SK-N-SH (cell line): ENCODE measurements around the gene GNA15. TPM values are rescaled to one million over a fixed set of nuclear protein-coding genes. Genes with fewer than 3 reads are reported as not detected.

ENCODE experiments used
- CTCF ChIA-PET: fragments of 300-600, 350-600 bp; formaldehyde crosslinking; extraction: SDS; loops from one replicate; lab custom pipeline; 2021; lab: Yijun Ruan, JAX
- POLR2A ChIA-PET: fragments of 350-600 bp; sonication (Branson Sonifier 250); formaldehyde crosslinking; extraction: SDS; loops from one replicate; lab custom pipeline; 2020; ENCODE audit warnings: antibody characterized with exemption, inconsistent platforms; lab: Yijun Ruan, JAX
- DNase-seq: peaks from one replicate; pipeline ENCODE4 v3.0.0; 2012
- H2AFZ ChIP-seq: fragments of 200-600 bp; sonication (generic); 2 replicates; pipeline ENCODE4 v1.8.1; 2016; ENCODE audit warnings: antibody characterized with exemption, mild to moderate bottlenecking, low read depth
- H3F3A ChIP-seq: fragments of 200-600 bp; sonication (generic); replicated peaks from 2 replicates; pipeline ENCODE3; 2016; ENCODE audit warnings: antibody characterized with exemption, mild to moderate bottlenecking; ENCODE audit not compliant: insufficient read depth
- H3K27ac ChIP-seq, 2 experiments: fragments of 200-500 bp in 1 of 2; fragments of 200-600 bp in 1 of 2; sonication (Bioruptor generic) in 1 of 2; sonication (generic), shearing (Covaris generic) in 1 of 2; 2 replicates each; pipeline versions ENCODE4 v1.5.1 to v1.6.1; 2014 to 2016; ENCODE audit warnings: low read depth in 2 of 2, inconsistent platforms in 1 of 2, low read length in 1 of 2, mild to moderate bottlenecking in 1 of 2, mixed read lengths in 1 of 2
- H3K27me3 ChIP-seq: fragments of 200-600 bp; sonication (generic), shearing (Covaris generic); 2 replicates; pipeline ENCODE4 v1.6.1; 2016; ENCODE audit warnings: mixed run types; ENCODE audit not compliant: insufficient read depth
- H3K36me3 ChIP-seq, 2 experiments: fragments of 200-500 bp in 1 of 2; fragments of 200-600 bp in 1 of 2; sonication (Bioruptor generic) in 1 of 2; sonication (generic) in 1 of 2; replicated peaks in 1 of 2; 2 replicates each; pipeline versions ENCODE3 to v1.5.1; 2014 to 2016; ENCODE audit warnings: low read length in 1 of 2, mild to moderate bottlenecking in 1 of 2; ENCODE audit not compliant: insufficient read depth in 2 of 2, control insufficient read depth in 1 of 2
- H3K4me1 ChIP-seq, 2 experiments: fragments of 200-500 bp in 1 of 2; fragments of 200-600 bp in 1 of 2; sonication (Bioruptor generic) in 1 of 2; sonication (generic), shearing (Covaris generic) in 1 of 2; 2 replicates each; pipeline versions ENCODE4 v1.5.1 to v1.6.1; 2014 to 2016; ENCODE audit warnings: low read depth in 1 of 2, low read length in 1 of 2, mixed run types in 1 of 2; ENCODE audit not compliant: insufficient read depth in 2 of 2, control insufficient read depth in 1 of 2
- H3K4me2 ChIP-seq: fragments of 200-600 bp; sonication (generic), shearing (Covaris generic); 2 replicates; pipeline ENCODE4 v1.6.1; 2017; ENCODE audit warnings: mixed run types
- H3K4me3 ChIP-seq, 2 experiments: fragments of 200-500 bp in 1 of 2; fragments of 200-600 bp in 1 of 2; sonication (Bioruptor generic) in 1 of 2; sonication (generic), shearing (Covaris generic) in 1 of 2; 2 replicates each; pipeline versions ENCODE4 v1.5.1 to v1.8.1; 2014 to 2016; ENCODE audit warnings: low read depth in 2 of 2, inconsistent platforms in 1 of 2, low read length in 1 of 2, mild to moderate bottlenecking in 1 of 2, mixed read lengths in 1 of 2, moderate library complexity in 1 of 2
- H3K79me2 ChIP-seq: fragments of 200-600 bp; sonication (generic); 2 replicates; pipeline ENCODE4 v1.8.1; 2017; ENCODE audit warnings: mild to moderate bottlenecking; ENCODE audit not compliant: insufficient read depth
- H3K9ac ChIP-seq: fragments of 200-600 bp; sonication (generic); 2 replicates; pipeline ENCODE4 v1.6.1; 2017; ENCODE audit warnings: mixed run types
- H3K9me2 ChIP-seq: fragments of 200-600 bp; sonication (generic); 2 replicates; pipeline ENCODE4 v1.6.1; 2017; ENCODE audit warnings: mixed run types
- H3K9me3 ChIP-seq: fragments of 200-600 bp; sonication (generic); 2 replicates; pipeline ENCODE4 v1.6.1; 2017; ENCODE audit warnings: mixed run types, mild to moderate bottlenecking, moderate library complexity
- H4K20me1 ChIP-seq: fragments of 200-600 bp; sonication (generic); 2 replicates; pipeline ENCODE4 v1.6.1; 2017; ENCODE audit warnings: mild to moderate bottlenecking, mixed run types; ENCODE audit not compliant: insufficient read depth
- ELF1 ChIP-seq: IDR thresholded peaks from 2 replicates; pipeline ENCODE4 v1.4.0; 2012
- EZH2phosphoT487 ChIP-seq: fragments of 200-600 bp; sonication (generic); IDR thresholded peaks from 2 replicates; pipeline ENCODE4 v1.6.1; 2017; ENCODE audit warnings: low read depth, mixed run types, mild to moderate bottlenecking, antibody characterized with exemption, moderate library complexity, borderline replicate concordance
- MEF2A ChIP-seq: IDR thresholded peaks from 2 replicates; pipeline ENCODE4 v1.4.0; 2012; ENCODE audit warnings: low read depth, borderline replicate concordance
- MXI1 ChIP-seq: IDR thresholded peaks from 2 replicates; pipeline ENCODE4 v1.6.1; 2012; ENCODE audit warnings: mild to moderate bottlenecking, low read depth, low read length, improper control_type of control experiment
- RFX5 ChIP-seq: IDR thresholded peaks from 2 replicates; pipeline ENCODE4 v1.6.1; 2012; ENCODE audit warnings: mild to moderate bottlenecking, improper control_type of control experiment, low read length
- RXRA ChIP-seq: IDR thresholded peaks from 2 replicates; pipeline ENCODE4 v1.4.0; 2012; ENCODE audit warnings: low read depth, mild to moderate bottlenecking, borderline replicate concordance
- SIN3A ChIP-seq: IDR thresholded peaks from 2 replicates; pipeline ENCODE4 v1.6.1; 2012; ENCODE audit warnings: low read depth, mild to moderate bottlenecking, low read length, moderate library complexity, borderline replicate concordance
- TCF12 ChIP-seq: IDR thresholded peaks from 2 replicates; pipeline ENCODE4 v1.4.0; 2012
- WGBS: methylation state at CpG from one replicate; pipeline ENCODE4 v1.1.6; 2017; ENCODE audit warnings: low lambda C conversion rate; 5-methylcytosine and 5-hydroxymethylcytosine counted together
- polyA plus RNA-seq, 3 experiments: library from polyadenylated mRNA; depleted of rRNA; stranded (reverse); fragments of >200 nt; gene quantifications; 2 replicates each; pipeline ENCODE4 v1.2.3, GENCODE V29; 2012
- TF ChIP-seq, protein P1 (sequence below): IDR thresholded peaks from 2 replicates; pipeline ENCODE4; 2012
- TF ChIP-seq, protein P2 (sequence below): fragments of 150-350 bp; IDR thresholded peaks from 2 replicates; pipeline ENCODE4 v1.6.1; 2016; ENCODE audit warnings: mild to moderate bottlenecking, low read depth, low read length
- TF ChIP-seq, protein P3 (sequence below): IDR thresholded peaks from 2 replicates; pipeline ENCODE4 v1.4.0; 2012; ENCODE audit warnings: low read depth, borderline replicate concordance
- TF ChIP-seq, protein P4 (sequence below): IDR thresholded peaks from 2 replicates; pipeline ENCODE4 v1.6.1; 2012; ENCODE audit warnings: mild to moderate bottlenecking, low read depth, low read length, moderate library complexity

Gene GNA15
- polyA plus RNA-seq, 1 of the 3 experiments (the other 2 are of a cell fraction), result 0.05 TPM

DNA sequence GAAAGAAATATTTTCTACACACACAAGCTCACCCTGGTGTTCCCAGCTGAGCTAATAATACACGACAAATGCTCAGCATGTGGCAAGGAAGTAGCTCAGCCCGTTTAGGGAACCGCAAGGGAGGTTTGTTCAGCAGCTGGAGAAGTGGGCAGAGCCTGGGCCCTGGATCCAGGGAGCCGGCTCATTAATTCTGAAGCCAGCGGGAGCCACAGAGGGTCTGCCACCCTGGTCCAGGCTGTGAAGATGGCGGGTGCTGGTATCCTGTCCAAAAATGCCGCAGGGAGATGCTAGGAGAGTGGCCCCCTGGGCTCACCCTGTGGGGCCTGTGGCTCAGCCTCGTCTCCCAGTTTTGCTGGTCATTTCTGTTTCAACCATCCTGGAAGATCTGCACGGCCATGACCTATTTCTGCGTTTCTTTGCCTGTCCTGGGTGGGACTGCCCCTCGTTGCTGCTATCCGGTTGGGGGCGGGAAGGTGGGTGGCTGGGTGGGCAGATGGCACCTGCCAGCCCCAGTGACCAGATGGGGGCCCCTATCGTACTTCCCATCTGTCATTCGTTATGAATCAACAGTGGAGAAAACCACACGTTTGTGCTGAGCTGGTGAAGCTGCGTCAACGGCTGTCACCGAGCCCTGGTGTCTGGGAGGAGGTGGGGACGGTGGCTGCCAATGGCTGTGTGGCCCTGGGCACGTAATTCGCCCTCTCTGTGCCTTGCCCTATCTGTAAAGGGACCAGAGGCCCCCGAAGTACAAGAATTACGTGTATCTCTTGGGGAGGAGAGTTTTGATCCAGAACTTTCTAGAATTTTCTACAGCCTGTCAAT lies 2.7 kb upstream of the GNA15 start:
- ChIA-PET CTCF (interaction anchor here (0.6 to 8.6 kb wide), 10 partner anchors 23 to 182 kb away, joined by 3 to 58 read pairs (median 4); no protein-coding TSS in a partner anchor), POLR2A (no interaction called here)
- Histone ChIP-seq H3K36me3 (no peaks in the 10 kb centered on the region), H3K9ac (no peak overlapping the region), H4K20me1 (no peaks in the 10 kb centered on the region), H3K4me2 (no peak overlapping the region), H3K9me3 (no peaks in the 10 kb centered on the region), H3F3A (peaks cover 4% of the 10 kb centered on the region), H3K4me3 (no peak overlapping the region), H3K27me3 (no peaks in the 10 kb centered on the region), H2AFZ (no peak overlapping the region), H3K9me2 (no peaks in the 10 kb centered on the region), H3K27ac (peak overlapping the region in 1 of 2 experiments; percentile 6; a peak in 1 of 4 replicates), H3K79me2 (no peaks in the 10 kb centered on the region), H3K4me1 (peaks cover 0 to 2% of the 10 kb centered on the region in 2 experiments; a peak in 1 of 4 replicates)
- TF ChIP-seq RFX5 (no peak), MEF2A (no peak)
- 51% methylated on average over 9 of the region's 24 CpGs for WGBS
- peak; percentile 55 for DNase-seq

DNA sequence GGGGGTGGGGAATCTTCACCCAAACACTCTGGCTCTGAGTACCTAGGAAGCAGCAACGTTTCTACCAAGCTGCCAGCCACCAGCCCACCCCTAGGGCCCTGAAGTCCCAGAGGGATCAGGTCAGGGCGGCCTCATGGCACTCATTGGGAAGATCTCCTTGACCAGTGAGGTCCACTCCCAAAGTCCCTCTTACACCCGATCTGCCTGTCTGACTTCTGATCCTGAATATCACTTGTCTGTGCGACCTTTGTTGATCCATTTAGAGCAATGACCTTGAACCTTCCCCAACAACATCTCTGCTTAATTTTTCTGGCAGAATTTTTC lies 2.1 kb upstream of the GNA15 start:
- Histone ChIP-seq H3K79me2 (no peaks in the 10 kb centered on the region), H3K27me3 (no peaks in the 10 kb centered on the region), H3K4me1 (peaks cover 0 to 2% of the 10 kb centered on the region in 2 experiments; a peak in 1 of 4 replicates), H3K4me3 (no peak overlapping the region), H2AFZ (no peak overlapping the region), H3K36me3 (no peaks in the 10 kb centered on the region), H3K9me2 (no peaks in the 10 kb centered on the region), H3F3A (peaks cover 4% of the 10 kb centered on the region), H4K20me1 (no peaks in the 10 kb centered on the region), H3K27ac (no peak overlapping the region), H3K9me3 (no peaks in the 10 kb centered on the region), H3K9ac (no peak overlapping the region), H3K4me2 (no peak overlapping the region)
- ChIA-PET POLR2A (no interaction called here), CTCF (interaction anchor here (0.6 to 1.5 kb wide), 5 partner anchors 8 to 96 kb away, joined by 3 to 7 read pairs (median 5); no protein-coding TSS in a partner anchor)
- TF ChIP-seq, protein P1, sequence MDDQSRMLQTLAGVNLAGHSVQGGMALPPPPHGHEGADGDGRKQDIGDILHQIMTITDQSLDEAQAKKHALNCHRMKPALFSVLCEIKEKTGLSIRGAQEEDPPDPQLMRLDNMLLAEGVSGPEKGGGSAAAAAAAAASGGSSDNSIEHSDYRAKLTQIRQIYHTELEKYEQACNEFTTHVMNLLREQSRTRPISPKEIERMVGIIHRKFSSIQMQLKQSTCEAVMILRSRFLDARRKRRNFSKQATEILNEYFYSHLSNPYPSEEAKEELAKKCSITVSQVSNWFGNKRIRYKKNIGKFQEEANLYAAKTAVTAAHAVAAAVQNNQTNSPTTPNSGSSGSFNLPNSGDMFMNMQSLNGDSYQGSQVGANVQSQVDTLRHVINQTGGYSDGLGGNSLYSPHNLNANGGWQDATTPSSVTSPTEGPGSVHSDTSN, result no peak
- DNase-seq, result no peak
- 78% methylated on average over 4 of the region's 4 CpGs for WGBS

DNA sequence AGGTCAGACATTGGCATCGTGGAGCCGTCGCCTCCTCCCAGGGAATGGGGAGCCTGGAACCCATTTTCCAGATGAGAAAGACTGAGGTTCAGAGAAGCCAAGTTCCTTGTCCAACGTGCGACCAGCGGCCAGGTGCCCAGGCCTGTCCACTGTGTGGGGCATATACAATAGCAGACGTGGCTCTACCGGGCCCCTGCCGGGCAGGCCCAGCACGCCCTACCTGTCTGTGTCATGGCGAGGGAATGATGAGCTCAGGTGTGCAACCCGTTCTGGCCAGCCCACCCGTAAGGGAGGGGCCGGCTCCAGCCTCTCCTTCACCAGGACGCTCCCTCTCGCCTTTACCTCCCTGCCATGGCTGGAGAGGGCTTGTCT lies 837 bp downstream of the GNA15 start:
- no peak overlapping the region for H2AFZ ChIP-seq
- TF ChIP-seq TCF12 (no peak), RXRA (no peak), MXI1 (no peak), ELF1 (no peak), EZH2phosphoT487 (no peak), SIN3A (no peak)
- TF ChIP-seq, protein P2, sequence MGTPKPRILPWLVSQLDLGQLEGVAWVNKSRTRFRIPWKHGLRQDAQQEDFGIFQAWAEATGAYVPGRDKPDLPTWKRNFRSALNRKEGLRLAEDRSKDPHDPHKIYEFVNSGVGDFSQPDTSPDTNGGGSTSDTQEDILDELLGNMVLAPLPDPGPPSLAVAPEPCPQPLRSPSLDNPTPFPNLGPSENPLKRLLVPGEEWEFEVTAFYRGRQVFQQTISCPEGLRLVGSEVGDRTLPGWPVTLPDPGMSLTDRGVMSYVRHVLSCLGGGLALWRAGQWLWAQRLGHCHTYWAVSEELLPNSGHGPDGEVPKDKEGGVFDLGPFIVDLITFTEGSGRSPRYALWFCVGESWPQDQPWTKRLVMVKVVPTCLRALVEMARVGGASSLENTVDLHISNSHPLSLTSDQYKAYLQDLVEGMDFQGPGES, result no peak
- TF ChIP-seq, protein P3, sequence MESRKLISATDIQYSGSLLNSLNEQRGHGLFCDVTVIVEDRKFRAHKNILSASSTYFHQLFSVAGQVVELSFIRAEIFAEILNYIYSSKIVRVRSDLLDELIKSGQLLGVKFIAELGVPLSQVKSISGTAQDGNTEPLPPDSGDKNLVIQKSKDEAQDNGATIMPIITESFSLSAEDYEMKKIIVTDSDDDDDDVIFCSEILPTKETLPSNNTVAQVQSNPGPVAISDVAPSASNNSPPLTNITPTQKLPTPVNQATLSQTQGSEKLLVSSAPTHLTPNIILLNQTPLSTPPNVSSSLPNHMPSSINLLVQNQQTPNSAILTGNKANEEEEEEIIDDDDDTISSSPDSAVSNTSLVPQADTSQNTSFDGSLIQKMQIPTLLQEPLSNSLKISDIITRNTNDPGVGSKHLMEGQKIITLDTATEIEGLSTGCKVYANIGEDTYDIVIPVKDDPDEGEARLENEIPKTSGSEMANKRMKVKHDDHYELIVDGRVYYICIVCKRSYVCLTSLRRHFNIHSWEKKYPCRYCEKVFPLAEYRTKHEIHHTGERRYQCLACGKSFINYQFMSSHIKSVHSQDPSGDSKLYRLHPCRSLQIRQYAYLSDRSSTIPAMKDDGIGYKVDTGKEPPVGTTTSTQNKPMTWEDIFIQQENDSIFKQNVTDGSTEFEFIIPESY, result no peak
- TF ChIP-seq, protein P4, sequence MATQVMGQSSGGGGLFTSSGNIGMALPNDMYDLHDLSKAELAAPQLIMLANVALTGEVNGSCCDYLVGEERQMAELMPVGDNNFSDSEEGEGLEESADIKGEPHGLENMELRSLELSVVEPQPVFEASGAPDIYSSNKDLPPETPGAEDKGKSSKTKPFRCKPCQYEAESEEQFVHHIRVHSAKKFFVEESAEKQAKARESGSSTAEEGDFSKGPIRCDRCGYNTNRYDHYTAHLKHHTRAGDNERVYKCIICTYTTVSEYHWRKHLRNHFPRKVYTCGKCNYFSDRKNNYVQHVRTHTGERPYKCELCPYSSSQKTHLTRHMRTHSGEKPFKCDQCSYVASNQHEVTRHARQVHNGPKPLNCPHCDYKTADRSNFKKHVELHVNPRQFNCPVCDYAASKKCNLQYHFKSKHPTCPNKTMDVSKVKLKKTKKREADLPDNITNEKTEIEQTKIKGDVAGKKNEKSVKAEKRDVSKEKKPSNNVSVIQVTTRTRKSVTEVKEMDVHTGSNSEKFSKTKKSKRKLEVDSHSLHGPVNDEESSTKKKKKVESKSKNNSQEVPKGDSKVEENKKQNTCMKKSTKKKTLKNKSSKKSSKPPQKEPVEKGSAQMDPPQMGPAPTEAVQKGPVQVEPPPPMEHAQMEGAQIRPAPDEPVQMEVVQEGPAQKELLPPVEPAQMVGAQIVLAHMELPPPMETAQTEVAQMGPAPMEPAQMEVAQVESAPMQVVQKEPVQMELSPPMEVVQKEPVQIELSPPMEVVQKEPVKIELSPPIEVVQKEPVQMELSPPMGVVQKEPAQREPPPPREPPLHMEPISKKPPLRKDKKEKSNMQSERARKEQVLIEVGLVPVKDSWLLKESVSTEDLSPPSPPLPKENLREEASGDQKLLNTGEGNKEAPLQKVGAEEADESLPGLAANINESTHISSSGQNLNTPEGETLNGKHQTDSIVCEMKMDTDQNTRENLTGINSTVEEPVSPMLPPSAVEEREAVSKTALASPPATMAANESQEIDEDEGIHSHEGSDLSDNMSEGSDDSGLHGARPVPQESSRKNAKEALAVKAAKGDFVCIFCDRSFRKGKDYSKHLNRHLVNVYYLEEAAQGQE, result no peak

More for the DNA sequence above, 837 bp downstream of the GNA15 start:
- H3K4me3 ChIP-seq, result no peak overlapping the region
- H3K79me2 ChIP-seq, result no peaks in the 10 kb centered on the region
- no peaks in the 10 kb centered on the region for H3K36me3 ChIP-seq
- no peak for DNase-seq
- H3K4me2 ChIP-seq, result no peak overlapping the region
- no peaks in the 10 kb centered on the region for H3K27me3 ChIP-seq
- whole genome bisulfite sequencing, result 87% methylated on average over 6 of the region's 16 CpGs
- no peak overlapping the region; a peak in 1 of 4 replicates for H3K27ac ChIP-seq
- POLR2A ChIA-PET, result no interaction called here
- peaks cover 20% of the 10 kb centered on the region for H3F3A ChIP-seq
- CTCF ChIA-PET, result interaction anchor here (1.0 to 1.7 kb wide), 2 partner anchors 174 to 186 kb away, joined by 6 read pairs; no protein-coding TSS in a partner anchor
- H3K9me3 ChIP-seq, result no peaks in the 10 kb centered on the region
- no peaks in the 10 kb centered on the region for H3K9me2 ChIP-seq
- peaks cover 2 to 3% of the 10 kb centered on the region in 2 experiments; a peak in 2 of 4 replicates for H3K4me1 ChIP-seq
- no peak overlapping the region for H3K9ac ChIP-seq
- H4K20me1 ChIP-seq, result no peaks in the 10 kb centered on the region
